Activated T-helper 2 cell treated with anti-CD3 and anti-CD28 coated beads, Interferon-gamma antibody, Interleukin-2, Interleukin-4, amounts not matched to agents 10 μg/mL and 5 μg/mL and 100 μg/mL, durations not matched to agents 14 hours and 24 hours and 36 hours (primary cell): Measurements from ENCODE around the gene SAA2. TPM values are rescaled to one million over a fixed set of nuclear protein-coding genes. Genes with fewer than 3 reads are reported as not detected.
A peak's percentile ranks its signal among the peaks of the same experiment; 100 is the strongest.
"Not testable (repeated sequence)": the region's sequence is repeated elsewhere in the genome, so short reads cannot be mapped to it uniquely, and the experiment has no call there.

Experiments
- DNase-seq: peaks from one replicate; pipeline ENCODE4 v3.0.0; 2021; ENCODE audit warnings: low spot score
- H3K27ac Mint-ChIP-seq: one replicate; pipeline ENCODE4 v1.8.0; 2021; ENCODE audit warnings: mixed read lengths
- H3K27me3 Mint-ChIP-seq: one replicate; pipeline ENCODE4 v1.8.0; 2021; ENCODE audit warnings: low read depth, mixed read lengths
- H3K36me3 Mint-ChIP-seq: one replicate; pipeline ENCODE4 v1.8.0; 2021; ENCODE audit warnings: low read depth, mixed read lengths
- H3K4me1 Mint-ChIP-seq: one replicate; pipeline ENCODE4 v1.8.0; 2021; ENCODE audit warnings: low read depth, mixed read lengths
- H3K4me3 Mint-ChIP-seq: one replicate; pipeline ENCODE4 v1.8.0; 2021; ENCODE audit warnings: low read depth, mild to moderate bottlenecking, moderate library complexity, mixed read lengths
- H3K9me3 Mint-ChIP-seq: one replicate; pipeline ENCODE4 v1.8.0; 2021; ENCODE audit warnings: mixed read lengths
- intact Hi-C: fragments of 100-400 bp; cut with micrococcal nuclease; formaldehyde crosslinking; loops from one replicate; pipeline ENCODE4 v1.15.1; 2023
- total RNA-seq: library from RNA; stranded (reverse); gene quantifications from 2 replicates; pipeline ENCODE4 v1.2.3, GENCODE V29; 2022

The SAA2 gene
- not detected in 2 replicates for total RNA-seq

DNA sequence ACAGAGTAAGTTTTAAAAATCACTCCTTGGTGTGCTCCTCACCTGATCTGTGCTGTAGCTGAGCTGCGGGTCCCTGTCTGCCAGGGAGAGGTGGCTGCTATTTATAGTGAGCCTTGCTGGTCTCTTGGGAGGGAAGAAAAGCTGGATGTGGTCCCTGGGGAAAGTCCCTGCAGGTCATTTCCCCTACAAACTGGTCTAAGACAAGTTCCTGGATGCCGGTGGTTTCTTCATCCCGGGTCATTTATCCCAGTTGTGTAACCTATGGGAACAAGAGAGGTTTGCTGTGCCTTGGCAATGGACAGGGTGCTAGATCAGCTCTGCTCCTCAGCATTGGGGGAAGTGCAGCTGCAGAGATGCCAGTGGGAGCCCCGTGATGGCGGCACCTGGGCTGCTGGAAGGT is at the start of gene SAA2:
TSS of gene SAA2 (minus strand) at position 108 of the 400 bp plus-strand sequence. CDS start 657 bp downstream, outside the sequence.
- Mint-ChIP-seq H3K27me3 (peaks cover 2% of the 10 kb centered on the region), H3K9me3 (no peaks in the 10 kb centered on the region), H3K4me3 (no peak within 1 kb of the TSS), H3K36me3 (no peaks in the 10 kb centered on the region), H3K27ac (no peak within 1 kb of the TSS), H3K4me1 (peaks cover 31% of the 10 kb centered on the region)
- no peak for DNase-seq
- intact Hi-C loops = loop anchor here (10.0 kb wide), 1 partner anchor 486 kb away; no protein-coding TSS in a partner anchor

DNA sequence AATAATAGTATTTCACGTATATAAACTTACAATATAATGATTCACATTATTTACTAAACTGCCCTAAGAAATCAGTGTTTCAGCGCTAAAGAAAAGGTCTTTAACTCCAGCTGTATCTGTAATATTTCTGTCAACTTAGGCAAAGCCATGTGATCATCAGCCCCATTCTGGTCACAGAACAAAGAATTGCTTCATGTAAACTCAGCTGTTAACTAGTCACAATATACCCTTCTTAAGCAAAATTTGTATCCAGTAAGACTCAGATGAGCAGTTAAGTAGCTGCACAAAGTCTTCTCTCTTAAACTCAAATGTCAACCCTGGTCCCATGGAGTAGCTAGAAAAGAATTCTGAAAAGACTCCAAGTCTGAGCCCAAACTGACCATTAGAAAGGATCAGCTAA is 46.8 kb upstream of the SAA2 start:
- Mint-ChIP-seq H3K27me3 (no peaks in the 10 kb centered on the region), H3K4me1 (peaks cover 17% of the 10 kb centered on the region), H3K27ac (no peak overlapping the region), H3K9me3 (no peaks in the 10 kb centered on the region), H3K36me3 (peaks cover 77% of the 10 kb centered on the region), H3K4me3 (no peak overlapping the region)
- intact Hi-C loops = no loop called here
- DNase-seq = no peak

DNA sequence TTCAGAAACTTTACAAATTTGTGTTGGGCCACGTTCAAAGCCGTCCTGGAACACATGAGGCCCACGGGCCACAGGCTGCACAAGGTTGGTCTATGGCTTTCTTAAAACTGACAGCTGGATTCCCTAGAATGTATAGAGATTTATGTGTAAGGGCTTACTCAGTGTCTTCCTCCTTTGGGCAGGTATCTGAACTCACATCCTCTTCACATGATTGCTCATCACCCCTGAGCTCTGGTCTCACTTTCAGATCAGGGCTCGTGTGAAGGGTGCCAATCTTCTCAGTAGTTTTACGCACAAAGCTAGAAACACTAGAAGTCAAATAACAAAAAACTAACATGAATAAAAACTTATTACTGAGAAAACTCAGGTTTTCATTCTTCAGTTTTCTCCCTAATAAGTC is 46.4 kb upstream of the SAA2 start:
- Mint-ChIP-seq H3K27ac (no peak overlapping the region), H3K9me3 (no peaks in the 10 kb centered on the region), H3K27me3 (no peaks in the 10 kb centered on the region), H3K36me3 (peaks cover 79% of the 10 kb centered on the region), H3K4me3 (no peak overlapping the region), H3K4me1 (peaks cover 17% of the 10 kb centered on the region)
- no peak for DNase-seq
- intact Hi-C loops = no loop called here

DNA sequence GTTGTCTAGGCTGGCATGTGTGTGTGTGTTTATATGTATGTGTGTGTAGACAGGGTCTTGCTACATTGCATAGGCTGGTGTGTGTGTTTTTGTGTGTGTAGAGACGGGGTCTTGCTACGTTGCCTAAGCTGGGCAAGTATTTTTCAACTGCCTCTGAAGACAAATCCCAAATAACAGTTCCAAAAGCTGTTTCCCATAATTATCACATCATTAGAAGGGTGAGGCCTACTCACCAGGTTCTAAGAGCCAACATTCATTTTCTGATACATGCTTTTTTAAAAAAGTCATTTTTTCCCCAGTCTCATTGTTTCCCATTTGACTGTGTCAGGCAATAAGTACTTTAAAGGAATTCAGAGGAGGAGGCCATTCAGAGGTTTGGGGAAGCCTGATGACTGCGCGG is 40.4 kb upstream of the SAA2 start:
- Mint-ChIP-seq H3K4me1 (no peaks in the 10 kb centered on the region), H3K9me3 (no peaks in the 10 kb centered on the region), H3K27ac (peak overlapping the region; percentile 9), H3K36me3 (peaks cover 61% of the 10 kb centered on the region), H3K4me3 (no peak overlapping the region), H3K27me3 (no peaks in the 10 kb centered on the region)
- intact Hi-C loops = no loop called here
- DNase-seq = no peak

DNA sequence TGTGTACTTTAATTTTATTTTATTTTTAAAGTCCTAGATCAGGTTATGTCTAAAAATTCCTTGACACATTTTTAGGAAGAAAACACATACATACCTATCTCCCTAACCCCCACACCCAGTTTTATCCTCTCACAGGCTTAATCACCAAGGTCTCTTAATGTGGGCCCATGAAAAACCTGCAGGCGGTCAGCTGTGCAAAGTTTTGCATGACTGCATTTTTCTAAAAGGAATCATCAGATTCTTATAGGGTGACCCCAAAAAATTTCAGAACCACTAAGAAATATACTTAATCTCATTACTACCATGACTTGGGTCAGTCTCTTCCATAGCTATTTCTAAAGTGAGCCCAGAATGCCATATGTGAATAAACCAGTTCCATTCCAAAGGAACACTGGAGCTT is 37.4 kb upstream of the SAA2 start:
- intact Hi-C loops = no loop called here
- no peaks in the 10 kb centered on the region for H3K9me3 Mint-ChIP-seq
- H3K4me3 Mint-ChIP-seq = no peak overlapping the region
- no peak for DNase-seq
- peaks cover 5% of the 10 kb centered on the region for H3K4me1 Mint-ChIP-seq
- peaks cover 61% of the 10 kb centered on the region for H3K36me3 Mint-ChIP-seq
- H3K27ac Mint-ChIP-seq = no peak overlapping the region
- H3K27me3 Mint-ChIP-seq = no peaks in the 10 kb centered on the region

DNA sequence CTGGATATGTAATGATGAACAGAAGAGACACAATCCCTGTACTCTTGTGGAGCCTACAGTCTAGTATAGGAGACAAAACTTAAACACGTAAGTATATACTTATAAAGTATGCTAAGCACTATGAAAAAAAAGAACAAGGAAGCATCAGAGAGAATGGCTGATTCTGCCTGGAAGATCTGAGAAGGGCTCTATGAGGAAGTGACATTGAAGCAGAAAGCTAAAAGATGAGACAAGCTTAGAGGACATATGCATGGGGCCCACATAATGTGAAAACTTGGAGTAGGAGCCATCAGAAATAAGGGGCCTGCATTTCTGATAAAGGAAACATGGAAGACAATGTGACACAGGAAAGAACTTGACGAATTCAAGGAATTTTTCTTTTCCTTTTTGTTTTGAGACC is 34.2 kb upstream of the SAA2 start:
- H3K27me3 Mint-ChIP-seq = no peaks in the 10 kb centered on the region
- peaks cover 64% of the 10 kb centered on the region for H3K36me3 Mint-ChIP-seq
- peaks cover 22% of the 10 kb centered on the region for H3K4me1 Mint-ChIP-seq
- H3K27ac Mint-ChIP-seq = no peak overlapping the region
- no peak overlapping the region for H3K4me3 Mint-ChIP-seq
- no peaks in the 10 kb centered on the region for H3K9me3 Mint-ChIP-seq
- DNase-seq = no peak
- intact Hi-C loops = no loop called here

DNA sequence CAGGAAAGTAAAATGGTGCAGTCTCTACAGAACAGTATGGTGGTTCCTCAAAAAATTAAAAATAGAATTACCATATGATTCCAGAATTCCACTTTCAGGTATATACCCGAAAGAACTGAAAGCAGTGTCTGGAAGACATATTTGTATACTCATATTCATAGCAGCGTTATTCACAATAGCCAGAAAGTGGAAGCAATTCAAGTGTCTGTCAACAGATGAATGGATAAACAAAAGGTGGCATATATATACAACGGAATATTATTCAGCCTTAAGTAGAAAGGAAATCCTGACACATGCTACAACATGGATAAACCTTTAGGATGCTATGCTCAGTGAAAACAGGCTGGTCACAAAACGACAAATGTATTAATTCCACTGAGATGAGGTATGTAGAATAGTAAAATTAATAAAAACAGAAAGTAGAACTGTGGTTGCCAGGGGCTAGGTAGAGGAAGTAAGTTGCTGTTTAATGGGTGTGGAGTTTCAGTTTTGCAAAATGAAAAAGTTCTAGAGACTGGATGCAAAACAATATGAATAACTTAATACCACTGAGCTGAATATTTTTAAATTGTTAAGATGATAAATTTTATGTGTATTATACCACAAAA is 32.1 kb upstream of the SAA2 start:
- Mint-ChIP-seq H3K27me3 (no peaks in the 10 kb centered on the region), H3K36me3 (peaks cover 51% of the 10 kb centered on the region), H3K4me1 (peaks cover 22% of the 10 kb centered on the region), H3K9me3 (no peaks in the 10 kb centered on the region), H3K4me3 (peak overlapping the region; percentile 64), H3K27ac (peak overlapping the region; percentile 77)
- DNase-seq = no peak
- intact Hi-C loops = no loop called here

DNA sequence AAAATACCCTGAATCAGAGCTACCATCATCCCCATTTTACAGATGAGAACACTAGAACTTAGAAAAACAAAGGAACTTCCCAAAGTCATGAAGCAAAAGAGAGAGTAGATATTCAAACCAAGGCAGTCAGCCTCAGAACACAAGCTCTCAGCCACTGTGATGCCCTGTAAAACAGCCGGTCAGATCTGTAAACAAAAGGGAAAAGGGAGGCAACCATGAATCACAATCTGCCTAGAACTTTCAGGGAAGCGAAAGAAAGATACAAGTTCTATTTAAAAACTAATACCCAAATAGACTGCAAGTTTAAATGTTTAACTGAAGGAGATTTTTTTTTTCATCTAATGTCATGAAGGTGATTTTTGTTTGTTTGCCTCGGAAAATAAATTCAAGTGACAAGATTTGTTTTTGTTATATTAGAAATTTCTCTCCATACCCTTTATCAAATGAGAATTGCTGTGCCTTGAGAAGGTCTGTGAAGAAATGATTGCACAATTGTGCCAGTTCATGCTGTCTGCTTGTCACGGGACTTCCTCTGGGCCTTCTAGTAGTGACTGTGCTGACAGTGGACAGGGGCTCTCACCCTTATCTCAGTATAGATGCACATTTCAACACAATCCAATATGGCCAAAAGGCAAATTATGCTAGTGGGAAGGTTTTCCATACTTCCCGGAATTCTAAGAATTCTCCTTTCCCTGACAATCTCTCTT is 29.2 kb upstream of the SAA2 start:
- peaks cover 22% of the 10 kb centered on the region for H3K4me1 Mint-ChIP-seq
- no peak overlapping the region for H3K27ac Mint-ChIP-seq
- H3K4me3 Mint-ChIP-seq = no peak overlapping the region
- no peak for DNase-seq
- H3K9me3 Mint-ChIP-seq = no peaks in the 10 kb centered on the region
- H3K36me3 Mint-ChIP-seq = peaks cover 42% of the 10 kb centered on the region
- H3K27me3 Mint-ChIP-seq = no peaks in the 10 kb centered on the region
- intact Hi-C loops = no loop called here

DNA sequence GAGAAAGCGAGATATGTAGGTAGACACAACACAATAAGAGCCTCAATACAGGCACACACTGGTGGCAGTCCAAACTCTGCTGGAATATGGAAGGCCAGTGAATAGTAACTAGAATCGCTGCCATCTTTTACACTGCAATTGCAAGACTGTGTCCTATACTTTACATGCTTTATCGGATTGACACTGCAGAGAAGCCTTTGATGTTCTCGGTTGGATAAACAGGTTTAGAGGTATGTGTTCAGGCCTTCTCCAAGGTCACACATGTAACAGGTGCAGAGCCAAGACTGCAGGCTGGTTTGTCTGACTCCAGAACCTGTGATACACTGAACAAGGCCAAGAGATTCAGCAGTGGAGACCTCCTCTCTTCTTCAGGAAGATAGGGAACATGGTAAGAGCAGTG is 22.7 kb upstream of the SAA2 start:
- H3K36me3 Mint-ChIP-seq = peaks cover 7% of the 10 kb centered on the region
- H3K27me3 Mint-ChIP-seq = no peaks in the 10 kb centered on the region
- H3K4me1 Mint-ChIP-seq = peaks cover 4% of the 10 kb centered on the region
- intact Hi-C loops = no loop called here
- no peaks in the 10 kb centered on the region for H3K9me3 Mint-ChIP-seq
- no peak overlapping the region for H3K27ac Mint-ChIP-seq
- H3K4me3 Mint-ChIP-seq = no peak overlapping the region
- no peak for DNase-seq

DNA sequence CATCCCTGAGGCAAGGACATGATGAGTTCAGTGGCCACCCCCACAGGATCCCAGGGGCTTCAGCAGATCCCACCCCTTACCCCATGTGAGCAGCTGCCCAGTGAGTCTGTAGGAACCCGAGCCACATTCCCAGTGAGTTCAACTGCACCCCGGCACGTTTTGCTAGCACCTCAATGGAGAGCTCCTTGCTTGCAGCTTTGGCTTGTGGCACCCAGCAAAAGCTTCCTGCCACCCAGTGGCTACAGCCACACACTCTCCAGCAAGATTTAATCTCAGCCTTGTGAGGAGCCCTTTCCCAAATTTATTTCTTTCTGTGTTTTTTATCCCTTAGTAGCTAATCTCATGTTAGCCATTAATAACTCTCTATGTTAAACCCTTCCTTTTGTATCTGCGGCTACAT is 21.6 kb upstream of the SAA2 start:
- H3K9me3 Mint-ChIP-seq = no peaks in the 10 kb centered on the region
- peaks cover 4% of the 10 kb centered on the region for H3K4me1 Mint-ChIP-seq
- no peak overlapping the region for H3K4me3 Mint-ChIP-seq
- no peak for DNase-seq
- H3K27ac Mint-ChIP-seq = no peak overlapping the region
- intact Hi-C loops = no loop called here
- peaks cover 4% of the 10 kb centered on the region for H3K36me3 Mint-ChIP-seq
- no peaks in the 10 kb centered on the region for H3K27me3 Mint-ChIP-seq

DNA sequence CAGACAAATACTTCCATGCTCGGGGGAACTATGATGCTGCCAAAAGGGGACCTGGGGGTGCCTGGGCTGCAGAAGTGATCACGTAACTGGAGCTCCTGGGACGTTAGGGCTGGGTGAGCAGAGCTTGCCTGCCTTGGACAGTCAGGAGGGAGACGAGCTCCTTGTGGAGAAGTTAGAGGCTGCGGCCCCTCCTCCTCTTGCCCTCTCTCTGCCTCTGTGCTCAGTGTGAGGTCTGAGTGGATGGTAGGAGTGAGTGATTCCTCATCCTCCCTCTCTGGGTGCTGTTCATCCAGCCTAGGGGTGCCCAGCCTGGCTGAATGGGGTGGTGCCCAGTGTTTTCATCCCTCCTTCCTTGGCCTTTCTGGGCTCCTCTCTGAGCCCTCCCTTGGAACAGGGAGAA is 20.8 kb upstream of the SAA2 start:
- intact Hi-C loops, H3K4me1 Mint-ChIP-seq: not testable (repeated sequence)

DNA sequence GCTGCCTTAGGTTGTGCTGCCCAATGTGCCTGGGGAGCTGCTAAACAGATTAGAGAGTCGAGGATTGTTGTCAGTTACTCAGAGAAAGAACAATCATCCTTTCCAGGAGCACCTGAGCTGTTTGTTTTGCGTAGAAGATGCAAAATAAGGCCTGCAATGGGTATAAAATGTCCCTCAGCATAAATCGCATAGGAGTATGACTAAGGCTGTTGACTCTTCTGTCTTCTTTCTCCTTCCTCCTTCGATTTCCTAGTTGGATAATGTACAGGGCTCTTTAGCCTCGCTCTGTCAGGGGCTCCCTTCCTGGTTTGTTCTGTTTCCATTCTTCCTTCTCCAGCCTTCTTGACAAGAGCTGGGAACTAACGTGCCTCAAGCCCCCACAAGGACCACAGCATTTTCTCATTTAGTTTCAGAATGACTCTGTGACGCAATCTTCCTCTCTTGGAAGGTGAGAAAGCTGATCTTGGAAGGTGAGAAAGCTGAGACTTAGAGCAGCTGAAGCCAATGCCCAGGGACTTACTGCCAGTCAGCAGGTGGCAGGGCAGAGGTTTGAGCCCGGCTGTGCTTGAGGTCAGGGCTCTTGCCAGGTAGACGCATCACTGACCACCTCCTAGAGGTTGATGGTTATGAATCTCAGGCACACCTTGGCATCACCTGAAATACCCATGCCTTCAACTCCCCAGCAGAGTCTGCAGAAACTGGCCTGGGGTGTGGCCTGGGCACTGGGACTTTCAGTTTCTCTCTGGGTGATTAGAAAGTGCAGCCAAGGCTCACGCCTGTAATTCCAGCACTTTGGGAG is 19.1 kb upstream of the SAA2 start:
- H3K27ac Mint-ChIP-seq, H3K4me3 Mint-ChIP-seq, DNase-seq, H3K36me3 Mint-ChIP-seq, H3K27me3 Mint-ChIP-seq, intact Hi-C loops, H3K9me3 Mint-ChIP-seq: not testable (repeated sequence)
- H3K4me1 Mint-ChIP-seq = peaks cover 11% of the 10 kb centered on the region

More for the DNA sequence above, 20.8 kb upstream of the SAA2 start:
- H3K9me3 Mint-ChIP-seq, H3K4me3 Mint-ChIP-seq, DNase-seq, H3K36me3 Mint-ChIP-seq, H3K27me3 Mint-ChIP-seq, H3K27ac Mint-ChIP-seq: not testable (repeated sequence)

DNA sequence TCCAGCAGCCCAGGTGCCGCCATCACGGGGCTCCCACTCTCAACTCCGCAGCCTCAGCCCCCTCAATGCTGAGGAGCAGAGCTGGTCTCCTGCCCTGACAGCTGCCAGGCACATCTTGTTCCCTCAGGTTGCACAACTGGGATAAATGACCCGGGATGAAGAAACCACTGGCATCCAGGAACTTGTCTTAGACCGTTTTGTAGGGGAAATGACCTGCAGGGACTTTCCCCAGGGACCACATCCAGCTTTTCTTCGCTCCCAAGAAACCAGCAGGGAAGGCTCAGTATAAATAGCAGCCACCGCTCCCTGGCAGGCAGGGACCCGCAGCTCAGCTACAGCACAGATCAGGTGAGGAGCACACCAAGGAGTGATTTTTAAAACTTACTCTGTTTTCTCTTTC is 17.5 kb upstream of the SAA2 start, which contains the start of gene SAA1:
TSS of gene SAA1 (plus strand) at position 316 of the 400 bp plus-strand sequence. CDS start 624 bp downstream, outside the sequence.
- Mint-ChIP-seq H3K4me1 (peaks cover 11% of the 10 kb centered on the region), H3K27me3 (peaks cover 2% of the 10 kb centered on the region), H3K4me3 (no peak within 1 kb of the TSS), H3K36me3 (no peaks in the 10 kb centered on the region), H3K27ac (no peak within 1 kb of the TSS), H3K9me3 (no peaks in the 10 kb centered on the region)
- intact Hi-C loops = no loop called here
- DNase-seq = no peak
